ENCODE measurements around the gene PIK3AP1.
A peak's percentile ranks its signal among the peaks of the same experiment; 100 is the strongest.
"Not testable (repeated sequence)": the region's sequence is repeated elsewhere in the genome, so short reads cannot be mapped to it uniquely, and the experiment has no call there.

PIK3AP1 gene

DNA sequence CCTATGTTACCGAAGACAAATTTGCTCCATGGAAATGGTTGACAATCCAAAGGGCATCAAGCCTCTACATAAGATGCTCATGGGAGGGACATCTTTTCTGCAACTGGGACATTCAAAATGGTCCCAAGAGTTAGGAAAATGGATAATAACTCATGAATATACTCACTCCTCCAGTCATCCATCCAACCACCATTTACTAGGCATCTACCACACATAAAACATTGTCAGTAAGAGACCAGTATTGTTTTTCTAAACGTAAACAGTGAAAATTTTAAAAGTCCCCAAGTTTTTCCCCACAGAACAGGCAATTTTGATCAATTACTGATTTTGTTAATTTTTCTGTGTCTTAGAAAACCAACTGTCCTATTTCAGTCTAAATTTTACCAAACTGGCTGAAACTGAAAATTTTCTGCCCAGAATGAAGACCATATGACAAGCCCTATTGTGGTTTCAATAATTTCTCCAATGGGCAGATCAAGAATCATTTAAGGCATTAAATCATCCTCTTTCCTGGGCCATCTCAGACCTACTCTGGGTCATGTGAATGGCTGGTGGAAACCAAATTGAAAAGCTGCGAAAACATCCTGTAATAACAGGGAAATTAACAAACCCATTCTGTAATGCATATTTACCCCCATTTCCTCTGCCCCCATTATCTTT is 24.2 kb downstream of the PIK3AP1 start:
- DNase-seq = no peak

DNA sequence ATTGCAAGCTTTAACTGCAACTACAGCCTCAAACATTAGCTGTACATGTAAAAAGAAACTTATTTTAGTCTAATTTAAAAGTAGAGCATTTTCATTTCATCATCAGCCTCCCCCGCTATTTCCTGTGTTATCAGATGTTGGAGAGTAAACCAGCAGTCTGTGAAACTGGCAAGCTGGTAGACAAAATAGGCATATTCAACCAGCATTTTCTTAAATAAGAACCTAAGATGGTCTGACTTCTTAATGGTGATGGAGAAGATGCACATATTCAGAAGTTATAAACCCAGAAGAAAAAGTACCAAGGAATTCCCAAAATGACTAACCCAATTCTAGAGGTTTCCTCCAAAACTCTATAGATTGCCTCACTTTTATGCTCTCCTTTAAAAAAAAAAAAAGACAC is 24.9 kb downstream of the PIK3AP1 start:
- DNase-seq = no peak

DNA sequence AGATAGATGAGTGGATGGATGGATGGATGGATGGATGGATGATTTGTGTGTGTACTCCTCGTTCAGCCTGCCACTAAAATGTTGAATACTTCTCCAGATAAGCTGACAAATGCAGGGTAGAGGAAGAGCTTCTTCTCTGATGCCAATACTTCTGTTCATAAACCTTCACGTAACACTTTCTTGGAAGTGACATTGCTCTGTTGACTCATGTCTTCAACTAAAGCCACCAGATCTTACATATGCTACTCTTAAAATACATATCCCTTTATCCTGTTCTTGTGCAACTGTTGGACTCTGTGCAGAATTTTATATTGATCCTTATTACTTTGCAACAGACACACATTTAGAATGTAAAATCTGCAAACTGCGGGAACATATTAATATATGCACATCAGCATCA is 26.9 kb downstream of the PIK3AP1 start:
- DNase-seq = no peak

DNA sequence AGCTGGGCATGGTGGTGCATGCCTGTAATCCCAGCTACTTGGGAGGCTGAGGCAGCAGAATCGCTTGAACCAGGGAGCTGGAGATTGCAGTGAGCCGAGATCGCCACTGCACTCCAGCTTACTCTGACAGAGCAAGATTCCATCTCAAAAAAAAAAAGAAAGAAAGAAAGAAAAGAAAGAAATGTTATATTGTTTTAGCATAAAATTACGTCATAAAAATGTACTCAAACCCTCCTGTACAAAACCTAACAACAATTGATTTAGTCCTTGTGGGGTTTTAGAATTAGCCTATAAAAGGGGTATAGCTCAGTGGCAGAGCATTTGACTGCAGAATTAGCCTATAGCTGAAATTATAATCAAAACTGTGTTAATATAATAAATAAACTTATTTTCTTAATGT is 27.9 kb downstream of the PIK3AP1 start:
- DNase-seq = no peak

DNA sequence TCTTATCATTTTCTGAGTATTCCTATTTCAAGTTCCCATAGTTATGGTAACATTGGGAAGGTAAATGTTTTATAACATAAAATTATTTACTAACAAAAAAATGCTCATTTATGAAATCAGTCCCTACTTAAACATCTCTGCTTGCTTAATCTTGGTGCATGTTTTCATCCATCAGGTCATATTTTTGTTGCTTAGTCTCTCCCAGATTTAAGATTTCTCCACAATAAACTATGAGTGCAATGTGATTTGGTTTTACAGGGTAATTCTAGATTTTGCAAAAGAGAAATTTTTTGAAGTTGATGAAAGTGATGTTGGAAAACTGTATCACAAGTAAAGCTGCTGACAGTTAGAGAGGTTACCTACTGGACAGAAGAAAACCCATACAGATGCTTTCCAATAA is 28.6 kb downstream of the PIK3AP1 start:
- DNase-seq = no peak

DNA sequence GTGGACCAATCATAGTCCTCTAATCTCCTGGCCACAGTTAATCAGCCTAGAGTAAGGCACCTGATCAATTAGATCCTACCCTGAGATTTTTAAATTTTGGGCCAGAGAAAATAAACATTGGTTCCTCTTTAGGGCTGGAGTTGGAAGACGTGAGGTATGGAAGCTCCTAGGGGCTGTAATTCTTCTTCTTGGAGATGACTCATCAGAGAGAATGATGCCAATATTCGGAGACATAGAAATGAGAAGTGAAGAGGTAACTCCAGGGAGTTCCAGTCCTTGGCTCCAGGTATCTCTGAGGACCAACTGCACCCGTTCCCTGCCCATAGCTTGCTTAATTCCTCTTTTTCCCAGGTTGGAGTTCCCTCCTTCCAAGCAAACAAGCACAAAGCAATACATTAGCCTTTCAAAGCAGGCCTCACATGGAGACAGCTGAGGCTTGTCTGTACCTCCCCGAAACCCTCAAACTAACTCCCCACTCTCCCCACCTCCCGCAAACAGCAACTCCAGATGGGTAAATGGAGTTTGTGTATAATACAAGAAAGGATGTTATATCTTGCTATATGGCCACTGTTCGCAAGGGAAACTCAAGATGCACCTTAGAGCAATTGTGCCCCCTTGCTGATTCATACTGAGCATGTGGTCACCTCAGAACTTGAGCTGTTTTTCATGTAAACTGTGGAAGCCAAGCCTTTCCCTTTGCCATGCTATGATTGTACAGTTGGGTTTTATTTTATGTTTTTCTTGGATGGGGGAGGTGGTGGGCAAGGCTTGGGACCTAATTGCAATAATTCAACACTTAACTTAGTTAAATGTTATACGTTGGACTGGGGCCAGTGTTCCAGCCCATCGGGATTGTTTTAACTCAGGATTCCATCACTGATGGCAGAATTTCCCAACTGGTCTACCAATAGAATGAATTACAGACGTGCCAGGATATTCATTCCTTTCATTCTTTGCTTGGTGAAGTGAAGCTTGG is 29.3 kb downstream of the PIK3AP1 start:
- DNase-seq = peak; percentile 9

DNA sequence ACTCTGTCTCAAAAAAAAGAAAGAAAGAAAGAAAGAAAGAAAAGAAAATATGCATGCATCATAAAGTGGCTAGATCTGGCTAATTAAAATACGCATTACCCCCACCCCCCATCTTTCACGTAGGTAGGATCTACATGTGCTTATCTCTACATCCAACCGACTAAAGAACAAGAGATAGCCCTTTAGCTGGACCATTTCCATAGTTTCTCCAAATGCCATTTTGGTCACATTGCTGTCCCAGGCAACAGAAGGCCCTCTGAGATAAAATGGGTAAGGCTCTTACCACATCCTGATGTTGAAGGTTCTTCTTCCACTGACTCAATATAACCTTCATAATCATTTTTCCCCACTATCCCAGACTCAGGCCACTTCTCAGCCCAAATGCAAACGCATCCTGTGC is 31.5 kb downstream of the PIK3AP1 start:
- DNase-seq = no peak

DNA sequence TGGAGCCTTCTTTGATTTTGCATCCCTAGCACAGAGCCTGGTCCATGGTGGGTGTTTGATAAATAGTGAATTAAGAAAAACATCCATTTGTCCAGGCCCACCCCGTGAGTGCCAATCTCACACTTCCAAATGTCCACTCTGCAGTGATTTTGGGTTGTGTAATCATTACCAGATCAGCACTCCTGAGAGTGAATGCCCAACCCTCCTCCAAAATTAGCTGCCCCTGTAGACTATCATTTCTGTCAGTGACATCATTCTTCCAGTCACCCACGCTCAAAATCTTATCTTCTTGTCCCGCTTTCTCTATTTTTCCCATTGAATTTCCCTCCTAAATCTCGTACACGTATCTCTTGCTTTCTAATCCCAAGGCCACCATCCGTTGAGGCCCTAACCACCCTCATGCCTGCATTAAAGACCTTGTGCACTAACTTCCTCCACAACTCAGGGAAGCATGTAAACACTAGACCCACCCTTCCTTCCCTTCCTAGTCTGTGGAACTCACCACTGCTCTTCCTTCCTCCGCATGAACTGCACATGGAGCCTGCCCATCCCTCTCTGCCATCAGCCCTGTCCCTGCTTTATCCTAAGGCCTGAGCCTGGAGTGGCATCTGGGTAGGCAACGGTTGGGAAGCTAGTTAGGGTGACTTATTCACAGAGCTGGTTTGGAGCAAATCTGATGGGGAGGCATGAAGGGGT is 32.8 kb downstream of the PIK3AP1 start:
- DNase-seq = no peak

DNA sequence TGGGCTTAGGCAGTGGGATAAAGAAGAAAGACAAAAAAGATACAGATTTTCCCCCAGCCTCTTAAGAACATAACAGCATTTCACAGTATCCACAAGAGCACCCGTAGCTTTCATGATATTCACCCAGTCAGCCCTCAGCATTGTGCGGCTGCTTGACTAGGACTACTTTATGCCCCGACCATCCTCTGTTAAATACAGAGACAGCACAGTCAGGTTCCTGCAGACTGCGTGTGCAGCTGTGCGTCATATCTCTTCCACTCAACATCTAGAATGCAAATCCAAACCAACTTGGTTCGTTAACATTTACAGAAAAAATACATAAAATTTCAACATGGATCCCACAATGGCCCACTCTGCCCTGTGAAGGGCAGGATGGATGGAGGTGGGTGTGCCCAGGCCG is 33.8 kb downstream of the PIK3AP1 start:
- DNase-seq = no peak

DNA sequence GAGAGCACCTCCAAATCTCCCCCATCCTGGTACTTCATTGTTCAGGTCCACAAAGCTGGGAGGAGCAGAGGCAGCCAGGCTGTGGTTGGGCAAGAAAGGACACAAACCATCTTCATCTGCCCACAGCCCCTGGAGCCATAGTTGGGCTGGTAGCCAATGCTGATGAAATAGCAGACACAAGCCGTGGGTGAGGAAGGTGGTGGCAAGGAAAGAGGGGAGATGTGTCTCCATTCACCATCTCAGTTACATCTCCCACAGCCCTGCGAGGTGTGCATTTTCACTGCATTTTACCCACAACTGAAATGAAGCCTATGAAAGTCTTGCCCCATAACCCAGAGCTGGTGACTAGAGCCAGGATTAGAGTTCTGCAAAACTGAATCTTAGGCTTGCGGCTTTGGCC is 35.0 kb downstream of the PIK3AP1 start:
- no peak for DNase-seq

DNA sequence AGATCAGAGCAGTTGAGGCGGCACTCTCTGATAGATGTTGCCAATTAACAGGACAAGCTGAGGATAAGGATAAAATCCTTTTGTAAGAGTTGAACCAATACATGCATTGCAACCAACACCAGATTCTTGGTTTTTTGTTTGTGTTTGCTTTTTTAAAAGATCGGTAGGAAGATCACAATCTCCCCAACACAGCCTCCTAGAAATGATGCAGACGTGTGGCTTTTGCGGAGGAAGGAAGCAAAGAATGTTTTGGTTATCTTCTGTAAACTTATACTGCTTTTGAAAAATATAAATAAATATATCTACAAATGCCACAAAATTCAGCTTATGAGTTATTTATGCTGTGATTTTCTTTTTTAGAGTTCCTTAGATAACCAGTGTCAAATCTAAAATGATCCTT is 35.5 kb downstream of the PIK3AP1 start:
- DNase-seq = no peak

DNA sequence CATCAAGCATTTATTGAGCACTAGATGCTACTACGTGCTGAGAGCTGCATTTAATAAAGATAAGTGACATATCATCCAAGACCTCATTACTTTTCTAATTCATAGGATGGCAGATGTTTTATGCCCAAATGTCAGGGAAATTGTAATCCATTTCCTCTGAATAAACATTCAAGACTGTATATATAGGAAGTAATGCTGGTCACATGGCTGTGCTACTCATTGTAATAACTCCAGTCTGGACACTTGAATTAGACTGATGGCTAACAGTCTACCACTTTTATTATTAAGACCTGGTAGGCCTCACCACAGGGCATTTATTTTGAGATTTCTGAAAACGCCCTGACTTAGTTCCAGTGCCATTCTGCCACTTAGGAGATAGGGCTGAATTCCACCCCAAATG is 36.6 kb downstream of the PIK3AP1 start:
- DNase-seq = no peak

DNA sequence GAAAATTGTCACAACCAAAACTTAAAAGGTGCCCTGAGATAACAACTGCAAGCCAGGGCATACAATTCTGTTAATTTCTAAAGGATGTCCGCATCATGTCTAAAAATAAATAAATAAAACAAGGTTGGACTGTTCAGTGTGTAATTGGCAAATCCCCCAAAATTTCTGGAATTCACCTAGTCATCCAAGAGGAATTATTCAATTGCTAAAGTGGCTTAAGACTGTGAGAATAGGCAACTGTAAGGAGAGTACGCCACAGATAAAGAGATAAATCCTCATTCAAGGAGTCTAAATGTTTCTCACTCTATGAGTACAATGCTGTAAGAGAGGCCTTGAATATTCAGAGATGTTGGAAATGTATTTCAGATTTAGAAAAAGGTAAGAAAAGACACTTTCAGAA is 37.2 kb downstream of the PIK3AP1 start:
- DNase-seq = peak; percentile 79

DNA sequence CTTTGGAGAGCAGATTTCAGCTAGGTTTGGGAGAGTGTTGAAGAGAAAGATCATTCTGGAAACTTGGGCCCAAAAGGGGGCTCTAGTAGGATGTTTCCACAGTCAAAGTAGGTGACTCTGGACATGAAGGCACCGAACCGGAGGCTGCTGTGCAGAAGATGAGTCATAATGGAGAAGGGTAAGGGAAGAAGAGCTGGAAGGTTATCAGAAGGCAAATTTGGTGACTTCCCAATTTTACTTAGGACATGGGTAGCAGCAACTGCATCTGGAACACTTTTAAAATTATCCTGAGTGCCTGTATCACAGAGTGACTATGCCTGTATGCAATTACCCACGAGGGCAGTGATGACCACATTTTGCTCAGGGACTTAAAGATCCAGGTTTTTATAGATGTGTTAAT is 38.8 kb downstream of the PIK3AP1 start:
- no peak for DNase-seq

DNA sequence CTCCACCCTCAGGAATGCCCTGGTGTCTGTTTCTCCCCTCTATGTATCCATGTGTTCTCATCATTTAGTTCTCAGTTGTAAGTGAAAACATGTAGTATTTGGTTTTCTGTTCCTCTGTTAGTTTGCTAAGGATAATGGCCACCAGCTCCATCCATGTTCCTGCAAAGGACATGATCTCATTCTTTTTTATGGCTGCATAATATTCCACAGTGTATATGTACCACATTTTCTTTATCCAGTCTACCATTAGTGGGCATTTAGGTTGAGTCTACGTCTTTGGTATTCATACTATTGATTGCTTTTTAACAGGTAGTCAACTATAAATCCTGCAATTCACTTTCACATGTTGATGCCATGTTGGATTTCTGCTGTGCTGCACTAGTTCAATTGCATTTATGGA is 39.9 kb downstream of the PIK3AP1 start:
- not testable (repeated sequence) for DNase-seq

DNA sequence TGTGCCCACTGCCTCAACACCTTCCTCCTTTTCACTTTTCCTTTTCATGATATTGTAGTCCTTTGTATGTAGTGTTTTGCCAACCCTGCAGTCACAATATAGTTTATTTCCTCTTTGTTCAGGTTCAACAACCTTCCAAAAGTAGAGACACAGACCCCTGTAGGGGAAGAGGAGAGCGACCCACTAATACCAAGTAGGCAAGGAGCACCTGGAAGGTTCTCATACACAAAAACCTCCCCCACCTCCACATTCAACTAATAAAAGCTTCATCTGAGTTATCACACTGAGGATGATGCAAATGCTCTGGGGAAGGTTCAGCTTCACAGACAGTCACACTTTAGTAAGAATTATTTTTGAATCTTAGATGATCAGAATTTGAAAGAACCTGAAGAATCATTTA is 41.6 kb downstream of the PIK3AP1 start:
- no peak for DNase-seq

DNA sequence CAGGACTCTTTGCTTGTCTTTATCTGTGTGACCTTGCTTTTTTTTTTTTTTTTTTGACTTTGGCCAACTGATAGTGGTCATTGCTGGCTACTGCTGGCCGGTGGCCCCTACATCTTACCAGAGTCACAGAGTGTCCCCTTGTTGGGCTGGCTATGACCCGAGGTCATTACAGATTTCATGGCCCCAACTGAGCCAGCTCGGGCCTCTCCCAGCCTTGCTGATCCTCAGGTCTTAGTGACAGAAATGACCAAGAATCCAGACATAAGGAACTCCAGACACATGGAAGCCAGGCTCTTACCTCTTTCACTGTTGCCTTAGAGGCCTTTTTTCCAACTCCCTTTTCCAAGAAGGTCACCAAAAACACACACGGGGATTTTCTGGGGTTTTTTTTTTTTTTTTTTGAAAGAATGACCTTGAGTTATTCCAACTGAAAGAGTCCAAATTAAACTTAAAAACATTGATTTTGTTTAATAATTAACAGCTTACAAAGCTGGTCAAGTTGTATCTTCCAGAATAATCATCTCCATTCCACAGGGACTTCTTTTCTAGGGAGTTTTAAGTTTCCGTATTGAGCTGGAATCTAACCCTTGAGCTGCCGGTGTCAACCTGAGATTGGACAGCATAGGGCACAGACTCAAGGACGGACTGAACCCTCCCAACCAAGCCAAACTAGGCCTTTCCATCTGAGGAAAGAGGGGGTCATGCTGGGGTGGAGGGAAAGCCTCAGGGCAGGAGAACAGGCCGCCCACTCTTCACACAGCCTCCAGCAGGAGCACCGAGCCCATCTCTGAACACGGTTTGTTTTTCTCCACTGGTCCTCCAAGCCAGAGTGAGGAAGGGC is 43.8 kb downstream of the PIK3AP1 start:
- no peak for DNase-seq

DNA sequence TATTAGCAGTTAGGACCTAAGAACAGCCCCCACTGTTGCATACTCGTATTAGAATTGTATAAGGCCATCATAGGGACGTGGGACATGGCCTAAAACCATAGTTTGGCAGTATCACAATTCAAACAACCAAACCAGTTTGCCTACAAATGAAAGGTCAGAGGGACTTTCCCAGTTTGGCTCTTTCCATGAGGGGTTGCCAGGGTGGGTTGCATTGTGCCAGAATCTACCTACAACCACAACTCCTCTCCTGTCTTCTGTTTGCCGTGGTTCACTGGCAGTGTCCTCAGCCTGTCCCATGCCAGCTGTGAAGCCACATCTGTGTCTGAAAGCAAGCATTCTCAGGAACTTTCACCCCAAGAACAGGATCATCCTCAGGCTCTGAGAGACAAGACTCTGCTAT is 44.5 kb downstream of the PIK3AP1 start:
- no peak for DNase-seq

DNA sequence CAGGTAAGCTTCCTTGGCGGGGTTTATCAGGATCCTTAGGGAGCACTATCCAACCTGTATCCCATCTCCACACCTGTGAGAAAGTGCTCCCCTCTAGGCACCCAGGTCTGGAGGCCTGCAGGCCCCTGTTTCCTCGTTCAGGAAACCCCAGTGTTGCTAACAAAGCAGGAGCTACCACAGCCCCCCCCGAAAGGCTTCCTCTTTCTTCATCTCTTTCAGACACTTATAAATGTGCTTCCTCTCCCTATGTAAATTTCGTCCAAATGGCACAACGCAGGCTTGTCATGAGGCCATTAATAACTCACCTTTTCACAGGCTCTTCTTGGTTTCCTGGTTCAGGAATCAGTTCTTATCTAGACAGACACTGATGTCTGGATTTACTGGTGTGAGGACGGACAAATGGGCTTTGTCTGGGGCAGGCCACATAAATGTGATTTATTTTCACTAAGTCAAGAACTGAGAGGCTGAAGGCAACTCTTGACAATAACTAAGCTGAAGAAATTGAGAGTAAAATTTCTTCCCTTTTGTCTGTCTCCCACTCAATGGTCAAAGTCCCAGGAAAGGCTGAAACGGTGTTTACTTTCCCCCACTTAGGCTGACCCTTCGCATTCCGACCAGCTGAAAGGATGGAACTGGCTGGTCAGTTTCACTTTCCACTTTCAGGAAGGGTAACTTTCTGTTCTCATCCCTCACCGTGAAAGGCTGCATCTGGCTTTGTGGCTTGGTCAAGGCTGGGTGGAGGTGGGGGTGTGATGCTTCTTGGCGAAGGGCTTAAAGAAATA is 46.8 kb downstream of the PIK3AP1 start:
- DNase-seq = no peak

DNA sequence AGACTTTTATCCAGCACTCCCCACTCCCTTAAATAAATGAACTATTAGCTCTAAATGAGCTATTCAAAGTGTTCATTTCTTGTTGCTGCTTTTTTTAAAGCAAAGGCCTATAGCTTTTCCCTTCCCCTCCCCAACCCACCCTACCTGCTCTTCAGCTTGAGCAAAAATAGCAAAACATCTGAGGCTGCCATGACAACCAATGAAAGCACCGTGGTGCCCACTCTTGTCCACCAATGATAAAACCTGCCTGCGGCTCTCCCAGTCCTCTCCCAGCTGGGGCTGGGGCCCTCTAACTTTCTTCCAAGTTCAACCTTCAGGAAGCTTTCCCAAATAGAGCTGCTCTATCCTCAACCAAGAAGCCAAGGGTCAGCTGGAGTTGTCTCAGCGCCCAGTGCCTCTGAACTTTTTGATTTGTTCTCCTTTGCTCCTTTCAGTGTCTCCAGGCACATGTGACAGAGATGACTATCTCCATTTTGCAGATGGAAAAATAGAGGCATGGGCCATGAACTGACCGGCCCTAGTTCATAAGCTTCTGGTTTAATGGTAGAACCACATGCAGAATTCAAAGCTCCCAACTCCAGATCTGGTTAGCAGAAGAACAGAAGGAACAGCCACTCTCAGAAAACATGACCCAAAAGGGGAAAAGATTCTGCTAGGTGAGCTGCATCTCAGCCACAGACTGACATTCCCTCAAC is 47.7 kb downstream of the PIK3AP1 start:
- DNase-seq = no peak

DNA sequence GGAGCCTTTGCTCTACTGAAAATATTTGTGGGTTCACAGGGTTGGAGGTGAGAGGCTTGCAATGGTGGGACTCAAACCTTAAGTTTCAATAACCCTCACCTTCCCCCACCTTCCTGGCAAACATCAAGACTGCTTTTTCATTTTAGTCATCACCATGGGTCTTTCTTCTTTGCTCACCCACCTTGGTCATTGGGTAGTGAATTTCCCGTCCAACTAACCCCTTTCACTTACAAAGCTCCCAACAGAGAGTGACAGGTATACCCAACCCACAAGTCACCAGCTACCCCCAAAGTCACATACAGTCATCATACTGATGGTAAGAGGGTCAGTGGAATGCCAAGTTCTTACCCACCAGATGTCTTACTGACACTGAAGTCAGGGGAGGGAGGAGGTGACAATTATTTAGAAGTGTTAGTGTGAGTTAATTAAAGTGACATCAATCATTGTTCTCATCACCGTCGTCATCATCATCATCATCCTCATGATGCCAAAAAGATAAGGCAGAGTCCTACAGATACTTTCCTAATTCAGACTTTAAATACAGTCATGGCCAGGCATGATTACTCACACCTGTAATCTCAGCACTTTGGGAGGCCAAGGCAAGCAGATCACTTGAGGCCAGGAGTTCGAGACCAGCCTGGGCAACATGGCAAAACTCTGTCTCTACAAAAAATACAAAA is 49.0 kb downstream of the PIK3AP1 start:
- DNase-seq = no peak

Data from fibroblast of upper back skin (primary cell).